ENCODE results near the gene FPR3. TPM values are rescaled to one million over a fixed set of nuclear protein-coding genes. Genes with fewer than 3 reads are reported as not detected.

The FPR3 gene
- total RNA-seq, 1 donor from 2014 or later, result not detected

DNA sequence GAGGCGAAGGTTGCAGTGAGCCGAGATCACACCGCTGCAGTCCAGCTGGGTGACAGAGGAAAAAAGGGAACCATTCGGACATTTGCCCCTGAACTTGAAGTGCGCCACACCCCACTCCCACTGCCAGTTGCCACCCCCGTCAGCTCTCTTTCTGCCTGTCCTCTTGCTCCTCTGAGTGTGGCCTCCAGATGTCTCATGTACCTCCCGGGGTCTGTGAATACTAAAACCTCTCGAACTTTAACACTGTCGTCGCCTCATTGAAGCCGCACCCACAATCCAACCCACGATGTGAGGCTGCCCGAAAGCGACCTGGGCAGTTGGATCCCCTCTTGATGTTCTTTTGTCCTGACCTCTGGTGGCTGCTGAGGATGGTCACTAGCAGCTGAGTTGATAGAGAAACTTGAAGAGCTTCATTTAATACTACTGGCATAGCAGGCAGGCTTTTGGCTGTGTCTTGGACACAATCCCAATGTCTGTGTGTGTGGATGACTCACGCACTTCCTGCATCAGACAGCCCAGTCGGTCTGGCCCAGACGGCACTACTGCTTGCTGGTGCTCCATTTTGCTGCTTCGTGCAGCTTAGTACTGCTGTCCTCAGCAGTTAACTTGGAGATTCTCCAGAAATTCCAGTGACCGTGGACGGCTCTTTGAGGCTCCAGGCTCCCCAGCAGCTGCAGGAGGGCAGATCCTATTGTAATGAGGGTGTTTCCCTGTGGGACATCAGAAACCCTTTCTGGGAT lies 4.2 kb downstream of the FPR3 start:
- DNase-seq (ENCODE audit: low spot score in 2 of 2, unreplicated experiment in 2 of 2), result no peak
- peaks cover 70% of the 10 kb centered on the region for H3K9me3 Mint-ChIP-seq

DNA sequence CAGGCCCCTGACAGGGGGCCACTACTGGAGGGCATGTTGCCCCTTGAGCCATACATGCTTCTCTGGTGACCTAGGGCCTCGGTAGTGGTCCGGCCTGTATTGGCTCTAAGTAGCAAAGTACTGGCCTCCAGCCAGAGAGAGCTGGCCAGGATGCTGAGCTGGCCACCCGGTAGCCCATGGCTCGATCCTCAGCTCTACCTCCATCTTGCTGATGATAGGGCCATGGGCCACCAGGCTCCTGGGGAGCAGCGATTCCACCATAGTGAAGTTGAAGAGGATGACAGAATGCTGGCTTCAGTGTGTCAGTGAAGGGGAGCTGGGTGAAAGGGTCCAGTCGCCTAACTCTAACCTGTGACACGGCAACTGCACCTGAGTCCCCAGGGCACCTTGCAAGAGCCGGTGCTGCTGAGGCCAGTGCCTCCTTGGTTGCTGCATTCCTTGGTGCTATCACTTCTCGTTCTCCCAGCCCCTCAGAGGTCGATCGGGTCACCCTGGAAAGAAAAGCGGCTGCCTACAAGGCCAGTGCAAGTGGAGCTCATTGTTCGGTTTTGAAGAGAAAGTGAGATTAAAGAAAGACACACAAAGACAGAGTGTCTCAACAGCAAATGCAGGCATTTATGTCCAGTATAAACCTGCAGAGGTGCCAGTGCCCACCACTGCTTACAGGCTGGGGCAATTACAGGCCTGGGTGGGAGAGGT lies 5.0 kb downstream of the FPR3 start:
- H3K4me1 Mint-ChIP-seq, result no peaks in the 10 kb centered on the region
- no peak for DNase-seq (ENCODE audit: low spot score in 2 of 2, unreplicated experiment in 2 of 2)
- no peaks in the 10 kb centered on the region for H3K36me3 Mint-ChIP-seq
- TF ChIP-seq, protein P1, sequence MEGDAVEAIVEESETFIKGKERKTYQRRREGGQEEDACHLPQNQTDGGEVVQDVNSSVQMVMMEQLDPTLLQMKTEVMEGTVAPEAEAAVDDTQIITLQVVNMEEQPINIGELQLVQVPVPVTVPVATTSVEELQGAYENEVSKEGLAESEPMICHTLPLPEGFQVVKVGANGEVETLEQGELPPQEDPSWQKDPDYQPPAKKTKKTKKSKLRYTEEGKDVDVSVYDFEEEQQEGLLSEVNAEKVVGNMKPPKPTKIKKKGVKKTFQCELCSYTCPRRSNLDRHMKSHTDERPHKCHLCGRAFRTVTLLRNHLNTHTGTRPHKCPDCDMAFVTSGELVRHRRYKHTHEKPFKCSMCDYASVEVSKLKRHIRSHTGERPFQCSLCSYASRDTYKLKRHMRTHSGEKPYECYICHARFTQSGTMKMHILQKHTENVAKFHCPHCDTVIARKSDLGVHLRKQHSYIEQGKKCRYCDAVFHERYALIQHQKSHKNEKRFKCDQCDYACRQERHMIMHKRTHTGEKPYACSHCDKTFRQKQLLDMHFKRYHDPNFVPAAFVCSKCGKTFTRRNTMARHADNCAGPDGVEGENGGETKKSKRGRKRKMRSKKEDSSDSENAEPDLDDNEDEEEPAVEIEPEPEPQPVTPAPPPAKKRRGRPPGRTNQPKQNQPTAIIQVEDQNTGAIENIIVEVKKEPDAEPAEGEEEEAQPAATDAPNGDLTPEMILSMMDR (IDR thresholded peaks at IDR 0.05; ENCODE audit: unreplicated experiment), result no peak
- H3K9me3 Mint-ChIP-seq, result peaks cover 67% of the 10 kb centered on the region
- H3K27me3 Mint-ChIP-seq (ENCODE audit: low read depth), result no peaks in the 10 kb centered on the region
- H3K4me3 Mint-ChIP-seq, result no peak overlapping the region
- no peak overlapping the region for H3K27ac Mint-ChIP-seq

More for the DNA sequence above, 4.2 kb downstream of the FPR3 start:
- no peaks in the 10 kb centered on the region for H3K36me3 Mint-ChIP-seq
- no peaks in the 10 kb centered on the region for H3K27me3 Mint-ChIP-seq (ENCODE audit: low read depth)
- H3K4me1 Mint-ChIP-seq, result no peaks in the 10 kb centered on the region
- TF ChIP-seq, protein P1 (IDR thresholded peaks at IDR 0.05; ENCODE audit: unreplicated experiment), result no peak
- H3K4me3 Mint-ChIP-seq, result no peak overlapping the region
- no peak overlapping the region for H3K27ac Mint-ChIP-seq

DNA sequence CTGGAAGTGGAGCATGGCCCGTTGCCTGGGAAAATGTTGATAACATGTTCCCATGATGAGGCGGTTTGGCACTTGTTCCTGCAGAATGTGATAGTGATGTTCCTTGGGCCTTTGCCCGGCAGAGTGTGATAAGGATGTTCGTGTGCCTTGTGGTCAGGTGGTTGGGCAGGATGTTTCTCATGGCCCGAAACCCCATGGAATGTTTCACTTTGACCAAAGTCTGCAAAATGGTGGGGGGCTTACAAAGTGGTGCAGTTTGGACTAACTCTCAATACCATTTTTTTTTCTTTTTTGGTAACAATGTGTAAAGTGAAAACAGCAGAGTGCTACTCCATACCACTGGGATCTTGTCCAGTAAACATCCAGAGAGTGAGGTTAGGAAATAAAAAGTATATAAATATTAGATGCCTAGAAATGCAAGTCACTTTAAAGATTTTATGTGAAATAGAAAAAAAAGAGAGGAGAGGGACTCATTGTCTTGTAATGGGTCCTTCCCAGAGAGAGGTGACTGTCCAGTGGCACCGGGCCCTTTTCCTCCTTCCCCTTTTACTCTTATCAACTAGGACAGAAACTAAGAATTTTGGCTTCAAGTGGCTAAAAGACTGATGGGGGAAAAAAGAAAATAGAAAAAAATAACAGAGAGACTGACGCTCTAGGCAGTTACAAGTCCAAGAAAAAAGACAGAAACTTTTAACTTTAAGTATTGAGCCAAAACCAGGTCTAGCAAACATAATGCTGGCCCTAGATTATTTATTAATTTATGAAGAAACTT lies 5.7 kb downstream of the FPR3 start:
- Mint-ChIP-seq H3K27ac (no peak overlapping the region), H3K27me3 (ENCODE audit: low read depth) (no peaks in the 10 kb centered on the region), H3K36me3 (no peaks in the 10 kb centered on the region), H3K4me3 (no peak overlapping the region), H3K9me3 (peaks cover 64% of the 10 kb centered on the region), H3K4me1 (no peaks in the 10 kb centered on the region)
- TF ChIP-seq, protein P1 (IDR thresholded peaks at IDR 0.05; ENCODE audit: unreplicated experiment), result no peak
- no peak for DNase-seq (ENCODE audit: low spot score in 2 of 2, unreplicated experiment in 2 of 2)

DNA sequence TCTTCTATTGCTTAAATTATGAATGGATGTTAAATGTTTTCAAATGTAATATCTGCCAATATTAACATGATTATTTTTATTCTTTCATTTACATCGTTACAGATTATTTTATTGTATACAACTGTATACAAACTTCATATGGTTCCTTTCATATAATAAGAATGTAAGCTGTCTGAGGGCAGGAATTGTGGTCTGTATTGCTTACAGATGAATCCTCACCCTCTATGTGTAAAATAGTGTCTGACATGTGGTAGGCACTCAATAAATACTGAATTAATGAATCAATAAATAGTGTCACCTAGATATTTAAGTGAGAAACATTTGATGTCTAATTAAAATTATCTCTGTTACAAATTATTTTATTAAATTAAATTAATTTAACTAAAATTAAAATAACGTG lies 7.8 kb downstream of the FPR3 start:
- peaks cover 63% of the 10 kb centered on the region for H3K9me3 Mint-ChIP-seq
- TF ChIP-seq, protein P1 (IDR thresholded peaks at IDR 0.05; ENCODE audit: unreplicated experiment), result no peak
- H3K36me3 Mint-ChIP-seq, result no peaks in the 10 kb centered on the region
- H3K4me3 Mint-ChIP-seq, result no peak overlapping the region
- H3K27ac Mint-ChIP-seq, result no peak overlapping the region
- H3K27me3 Mint-ChIP-seq (ENCODE audit: low read depth), result no peaks in the 10 kb centered on the region
- DNase-seq (ENCODE audit: low spot score in 2 of 2, unreplicated experiment in 2 of 2), result no peak
- no peaks in the 10 kb centered on the region for H3K4me1 Mint-ChIP-seq

DNA sequence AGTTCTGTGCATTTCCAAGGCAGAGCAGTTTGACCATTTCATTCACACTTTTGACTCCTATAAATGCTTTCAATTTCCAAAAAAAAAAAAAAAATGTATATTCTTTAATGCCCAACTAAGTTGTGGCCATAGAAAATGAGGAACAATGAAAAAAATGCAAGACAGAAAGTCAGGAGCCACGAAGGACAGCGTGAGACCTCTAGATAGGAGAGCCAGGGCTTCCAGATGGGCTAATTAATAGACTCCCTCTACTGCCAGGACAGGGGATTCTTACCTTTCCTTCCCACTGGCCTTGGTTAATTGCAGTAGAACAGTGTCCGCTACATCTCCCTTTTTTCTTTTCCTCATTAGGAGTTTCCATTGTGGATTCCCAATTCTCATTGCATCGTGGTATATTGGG lies 8.6 kb downstream of the FPR3 start:
- no peaks in the 10 kb centered on the region for H3K36me3 Mint-ChIP-seq

More for the DNA sequence above, 8.6 kb downstream of the FPR3 start:
- Mint-ChIP-seq H3K9me3 (peaks cover 63% of the 10 kb centered on the region), H3K27ac (no peak overlapping the region), H3K4me1 (no peaks in the 10 kb centered on the region), H3K27me3 (ENCODE audit: low read depth) (no peaks in the 10 kb centered on the region), H3K4me3 (no peak overlapping the region)
- TF ChIP-seq, protein P1 (IDR thresholded peaks at IDR 0.05; ENCODE audit: unreplicated experiment), result no peak
- DNase-seq (ENCODE audit: low spot score in 2 of 2, unreplicated experiment in 2 of 2), result no peak
